GM18519 (cell line): Measurements from ENCODE around the gene TRAPPC4.
"Not testable (repeated sequence)": the region's sequence is repeated elsewhere in the genome, so short reads cannot be mapped to it uniquely, and the experiment has no call there.

Experiments used
- ATAC-seq: cut with Tn5 transposase; IDR thresholded peaks from one replicate; pipeline ENCODE4 v1.9.1; 2021; ENCODE audit warnings: mild to moderate bottlenecking, moderate library complexity; ENCODE audit not compliant: unreplicated experiment, low FRiP score

Gene TRAPPC4

GRCh38 chr11:119030329-119031047 is 11.9 kb downstream of the TRAPPC4 start, which contains the start of gene SLC37A4:
TSS of gene SLC37A4 (minus strand) at chr11:119030877.
- ATAC-seq: peak; percentile 91

GRCh38 chr11:119031912-119032280 is 13.3 kb downstream of the TRAPPC4 start:
- ATAC-seq: no peak

GRCh38 chr11:119033421-119033820 is 14.9 kb downstream of the TRAPPC4 start:
- ATAC-seq: not testable (repeated sequence)

- no peak for ATAC-seq
These were observed 16.2 kb downstream of the TRAPPC4 start for GRCh38 chr11:119034813-119035212.

- ATAC-seq: no peak
These were observed 20.3 kb downstream of the TRAPPC4 start for GRCh38 chr11:119038884-119039283.

GRCh38 chr11:119039471-119039870 is 20.9 kb downstream of the TRAPPC4 start:
- ATAC-seq: not testable (repeated sequence)

GRCh38 chr11:119041821-119042514 is 23.4 kb downstream of the TRAPPC4 start:
- no peak for ATAC-seq

GRCh38 chr11:119042927-119043326 is 24.4 kb downstream of the TRAPPC4 start:
- ATAC-seq: no peak

- ATAC-seq: no peak
These were observed 26.1 kb downstream of the TRAPPC4 start for GRCh38 chr11:119044708-119045107.

GRCh38 chr11:119046489-119046888 is 27.9 kb downstream of the TRAPPC4 start:
- ATAC-seq: no peak

GRCh38 chr11:119047205-119047604 is 28.6 kb downstream of the TRAPPC4 start:
- no peak for ATAC-seq

- no peak for ATAC-seq
These were observed 30.1 kb downstream of the TRAPPC4 start for GRCh38 chr11:119048644-119049043.

GRCh38 chr11:119049081-119049480 is 30.5 kb downstream of the TRAPPC4 start:
- ATAC-seq: no peak

GRCh38 chr11:119051440-119052162 is 33.0 kb downstream of the TRAPPC4 start:
- ATAC-seq: no peak

- ATAC-seq: no peak
These were observed 33.7 kb downstream of the TRAPPC4 start for GRCh38 chr11:119052163-119052814.

- ATAC-seq: no peak
These were observed 35.9 kb downstream of the TRAPPC4 start for GRCh38 chr11:119054418-119054817.

GRCh38 chr11:119055901-119056300 is 37.3 kb downstream of the TRAPPC4 start:
- ATAC-seq: no peak

- ATAC-seq: no peak
These were observed 37.9 kb downstream of the TRAPPC4 start for GRCh38 chr11:119056421-119056999.

- ATAC-seq: peak; percentile 70
These were observed 38.6 kb downstream of the TRAPPC4 start, which contains the start of gene HYOU1 for GRCh38 chr11:119057000-119057769. TSS of gene HYOU1 (minus strand) at chr11:119057205. CDS start at chr11:119056160, 1,045 bp downstream.

- ATAC-seq: not testable (repeated sequence)
These were observed 40.6 kb downstream of the TRAPPC4 start for GRCh38 chr11:119059128-119059527.
